H1 (cell line): ENCODE data around the gene NPM1.

Experiments used
- CTCF ChIP-seq, 3 experiments: IDR thresholded peaks; 1 replicate in 2 of 3; 2 replicates in 1 of 3; pipeline versions ENCODE4 v1.5.1 to v1.6.1; 2011; ENCODE audit warnings: low read length in 3 of 3, mild to moderate bottlenecking in 3 of 3, inconsistent platforms in 2 of 3, low read depth in 1 of 3, moderate library complexity in 1 of 3; ENCODE audit not compliant: insufficient read depth in 1 of 3; ENCODE audit errors: control extremely low read depth in 1 of 3
- EZH2 ChIP-seq: fragments of 200-600 bp; sonication (generic); IDR thresholded peaks from 2 replicates; pipeline ENCODE4 v1.7.1; 2012; ENCODE audit warnings: low read depth, mild to moderate bottlenecking, moderate library complexity, low read length, inconsistent platforms; ENCODE audit not compliant: severe bottlenecking
- HDAC2 ChIP-seq, 2 experiments: fragments of 300-600 bp in 1 of 2; sonication (generic) in 1 of 2; IDR thresholded peaks; 2 replicates each; pipeline ENCODE4 v1.6.1; 2011 to 2012; ENCODE audit warnings: low read depth in 2 of 2, low read length in 2 of 2, mild to moderate bottlenecking in 2 of 2, moderate library complexity in 2 of 2, borderline replicate concordance in 1 of 2, inconsistent platforms in 1 of 2
- MAX ChIP-seq: IDR thresholded peaks from 2 replicates; pipeline ENCODE4 v1.6.1; 2012; ENCODE audit warnings: inconsistent platforms
- POLR2A ChIP-seq, 2 experiments: IDR thresholded peaks; 1 replicate in 1 of 2; 2 replicates in 1 of 2; pipeline ENCODE4 v1.6.1; 2011; ENCODE audit warnings: low read depth in 2 of 2, low read length in 2 of 2, mild to moderate bottlenecking in 2 of 2; ENCODE audit errors: control extremely low read depth in 1 of 2
- POLR2AphosphoS5 ChIP-seq: IDR thresholded peaks from 2 replicates; pipeline ENCODE4 v1.6.1; 2011; ENCODE audit warnings: low read depth, low read length
- RFX5 ChIP-seq: IDR thresholded peaks from 2 replicates; pipeline ENCODE4 v1.6.1; 2011; ENCODE audit warnings: low read depth, low read length, improper control_type of control experiment, borderline replicate concordance
- RXRA ChIP-seq: IDR thresholded peaks from 2 replicates; pipeline ENCODE4 v1.6.1; 2011; ENCODE audit warnings: low read depth, mild to moderate bottlenecking, low read length, moderate library complexity; ENCODE audit not compliant: insufficient read depth
- SP1 ChIP-seq: IDR thresholded peaks from 2 replicates; pipeline ENCODE4 v1.6.1; 2011; ENCODE audit warnings: low read depth, low read length
- SP2 ChIP-seq: IDR thresholded peaks from 2 replicates; pipeline ENCODE4 v1.6.1; 2012; ENCODE audit warnings: mild to moderate bottlenecking, low read length, inconsistent platforms
- ZNF274 ChIP-seq: IDR thresholded peaks from 2 replicates; pipeline ENCODE4 v1.7.0; 2012; ENCODE audit warnings: low read length, borderline replicate concordance; ENCODE audit errors: extremely low read depth
- TF ChIP-seq, protein P1 (sequence below): IDR thresholded peaks from 2 replicates; pipeline ENCODE4 v1.6.1; 2012; ENCODE audit warnings: low read length, inconsistent platforms

DNA sequence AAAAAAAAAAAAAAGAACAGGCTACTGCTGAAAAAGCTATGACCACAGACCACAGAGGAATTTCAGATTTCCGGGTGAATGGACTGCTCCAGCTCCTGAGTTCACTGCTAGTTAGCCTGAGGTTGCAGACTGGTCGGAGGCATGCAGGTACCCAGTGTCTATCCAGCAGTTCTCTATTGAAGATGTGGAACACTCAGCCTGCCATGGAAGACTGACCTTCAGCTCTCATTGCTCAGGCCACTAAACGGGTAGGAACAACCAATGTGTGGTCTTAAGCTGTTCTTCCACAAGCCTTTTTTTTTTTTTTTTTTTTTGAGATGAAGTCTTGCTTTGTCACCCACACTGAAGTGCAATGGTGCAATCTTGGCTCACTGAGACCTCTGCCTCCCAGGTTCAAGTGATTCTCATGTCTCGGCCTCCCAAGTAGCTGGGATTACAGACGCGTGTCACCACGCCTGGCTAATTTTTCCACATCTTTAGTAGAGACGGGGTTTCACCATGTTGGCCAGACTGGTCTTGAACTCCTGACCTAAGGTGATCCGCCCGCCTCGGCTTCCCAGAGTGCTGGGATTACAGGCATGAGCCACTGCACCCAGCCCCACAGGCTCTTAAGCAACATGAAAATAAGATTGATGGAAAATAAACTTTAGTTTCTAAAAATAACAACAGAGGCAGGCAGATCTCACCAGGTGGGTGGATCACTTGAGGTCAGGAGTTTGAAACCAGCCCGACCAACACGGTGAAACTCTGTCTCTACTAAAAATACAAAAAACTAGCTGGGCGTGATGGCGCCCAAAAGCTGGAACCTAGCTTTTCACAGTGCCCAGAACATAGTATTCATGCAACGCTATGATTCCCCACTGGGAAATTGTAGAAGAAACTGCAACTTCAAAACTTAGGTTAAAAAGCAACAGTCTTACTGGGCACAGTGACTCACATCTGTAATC, 20.0 kb upstream of the NPM1 start:
- no peak for TF ChIP-seq POLR2A (IDR thresholded peaks at IDR 0.05; ENCODE audit: control extremely low read depth in 1 of 2, low read depth in 2 of 2, low read length in 2 of 2)
- no peak for TF ChIP-seq SP1
- TF ChIP-seq RXRA, result no peak
- TF ChIP-seq SP2, result no peak
- TF ChIP-seq CTCF (IDR thresholded peaks at IDR 0.05; ENCODE audit: control extremely low read depth in 1 of 3, insufficient read depth in 1 of 3, low read depth in 1 of 3, low read length in 3 of 3), result no peak
- TF ChIP-seq, protein P1, sequence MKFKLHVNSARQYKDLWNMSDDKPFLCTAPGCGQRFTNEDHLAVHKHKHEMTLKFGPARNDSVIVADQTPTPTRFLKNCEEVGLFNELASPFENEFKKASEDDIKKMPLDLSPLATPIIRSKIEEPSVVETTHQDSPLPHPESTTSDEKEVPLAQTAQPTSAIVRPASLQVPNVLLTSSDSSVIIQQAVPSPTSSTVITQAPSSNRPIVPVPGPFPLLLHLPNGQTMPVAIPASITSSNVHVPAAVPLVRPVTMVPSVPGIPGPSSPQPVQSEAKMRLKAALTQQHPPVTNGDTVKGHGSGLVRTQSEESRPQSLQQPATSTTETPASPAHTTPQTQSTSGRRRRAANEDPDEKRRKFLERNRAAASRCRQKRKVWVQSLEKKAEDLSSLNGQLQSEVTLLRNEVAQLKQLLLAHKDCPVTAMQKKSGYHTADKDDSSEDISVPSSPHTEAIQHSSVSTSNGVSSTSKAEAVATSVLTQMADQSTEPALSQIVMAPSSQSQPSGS, result no peak
- TF ChIP-seq POLR2AphosphoS5, result no peak
- no peak for TF ChIP-seq EZH2
- no peak for TF ChIP-seq HDAC2 (IDR thresholded peaks at IDR 0.05; ENCODE audit: borderline replicate concordance in 1 of 2, low read depth in 2 of 2, low read length in 2 of 2)
- no peak for TF ChIP-seq RFX5
- TF ChIP-seq ZNF274, result no peak
- no peak for TF ChIP-seq MAX
